GM12865 (cell line): ENCODE data around the gene LRRC8B.
A peak's percentile ranks its signal among the peaks of the same experiment; 100 is the strongest.
"Not testable (repeated sequence)": the region's sequence is repeated elsewhere in the genome, so short reads cannot be mapped to it uniquely, and the experiment has no call there.

Experiments used
- DNase-seq: peaks from one replicate; pipeline ENCODE4 v3.0.0; 2010; ENCODE audit warnings: low read depth
- H3K4me3 ChIP-seq: 2 replicates; pipeline ENCODE4 v1.5.1; 2011; ENCODE audit warnings: mild to moderate bottlenecking, low read depth, low read length, control low read depth
- CTCF ChIP-seq: IDR thresholded peaks from 2 replicates; pipeline ENCODE4 v1.5.1; 2011; ENCODE audit warnings: low read length, control low read depth, low read depth, inconsistent platforms; ENCODE audit not compliant: insufficient read depth; ENCODE audit errors: missing control alignments

The LRRC8B gene

DNA sequence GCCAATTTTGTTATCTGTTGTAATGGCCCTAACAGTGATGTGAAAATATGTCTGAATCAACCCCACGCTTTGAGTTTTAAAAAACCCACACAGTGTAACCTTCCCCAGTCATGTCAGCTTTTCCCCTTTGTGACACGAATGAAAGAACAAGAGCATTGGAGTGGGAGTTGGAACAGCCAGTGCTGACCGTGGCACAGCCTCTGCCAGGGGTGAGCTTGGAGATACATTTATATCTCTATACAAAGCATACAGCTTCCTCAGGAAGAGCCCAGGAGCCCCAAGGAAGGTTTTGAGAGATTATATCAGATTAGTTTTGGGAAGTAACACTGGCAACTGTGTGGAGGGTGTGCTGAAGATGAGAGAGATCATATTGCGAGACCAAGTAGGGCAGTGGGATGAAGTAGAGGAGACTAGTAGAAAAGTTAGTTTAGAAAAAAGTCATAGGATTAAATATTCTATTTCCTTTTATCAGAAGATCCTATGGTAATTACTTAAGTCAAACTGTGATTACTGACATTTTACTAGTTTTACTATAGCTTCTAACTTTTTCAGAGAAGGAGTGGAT is 15.9 kb downstream of the LRRC8B start:
- H3K4me3 ChIP-seq: no peak overlapping the region
- no peak for TF ChIP-seq CTCF
- no peak for DNase-seq

GRCh38 chr1:89542345-89542744 is 17.7 kb downstream of the LRRC8B start:
- no peak for DNase-seq
- no peak overlapping the region for H3K4me3 ChIP-seq
- no peak for TF ChIP-seq CTCF

DNA sequence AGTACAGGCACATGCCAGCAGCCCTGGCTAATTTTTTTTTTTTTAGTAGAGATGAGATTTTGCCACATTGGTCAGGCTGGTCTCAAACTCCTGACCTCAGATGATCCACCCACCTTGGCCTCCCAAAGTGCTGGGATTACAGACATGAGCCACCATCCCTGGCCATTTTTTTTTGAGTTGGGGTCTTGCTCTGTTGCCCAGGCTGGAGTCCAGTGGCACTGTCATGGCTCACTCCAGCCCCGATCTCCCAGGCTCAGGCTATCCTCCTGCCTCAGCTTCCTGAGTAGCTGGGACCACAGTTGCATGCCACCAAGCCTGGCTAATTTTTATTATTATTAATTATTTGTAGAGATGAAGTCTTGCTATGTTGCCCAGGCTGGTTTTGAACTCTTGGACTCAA is 19.0 kb downstream of the LRRC8B start:
- not testable (repeated sequence) for H3K4me3 ChIP-seq, DNase-seq

DNA sequence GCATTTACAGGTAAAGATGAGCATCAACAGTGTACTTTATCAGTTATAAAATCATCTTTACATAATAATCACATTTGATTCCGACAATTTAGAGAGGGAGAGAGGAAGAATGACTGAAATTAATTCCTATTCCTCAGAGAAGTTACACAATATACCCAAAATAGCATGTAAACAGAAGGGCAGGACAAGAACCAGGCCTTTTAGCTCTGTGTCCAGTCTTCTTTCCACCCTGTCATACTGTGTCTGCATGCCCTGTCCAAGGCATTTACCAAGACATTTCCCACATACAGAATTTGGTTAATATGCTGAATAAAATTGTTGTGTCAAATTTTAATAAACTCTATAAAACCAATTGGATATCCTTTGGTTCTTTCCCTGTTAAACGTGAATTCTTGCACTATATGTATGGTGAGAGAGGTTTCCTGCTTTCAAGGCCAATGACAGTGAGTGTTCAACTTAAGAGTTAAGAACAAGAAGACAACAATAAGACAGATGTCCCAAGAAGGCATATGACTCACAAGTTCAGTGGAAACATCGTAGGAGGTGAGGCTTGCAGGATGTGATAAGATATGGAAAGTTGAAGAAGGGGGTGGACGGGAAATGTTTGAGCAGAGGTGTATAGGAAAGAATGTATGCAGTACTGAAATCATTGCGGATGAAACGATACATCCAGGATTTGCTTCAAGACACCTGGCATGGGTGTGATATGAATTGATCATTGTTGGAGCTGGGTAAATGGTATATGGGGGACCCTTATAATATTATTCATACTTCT is 20.8 kb downstream of the LRRC8B start:
- no peak overlapping the region for H3K4me3 ChIP-seq
- TF ChIP-seq CTCF: no peak
- DNase-seq: no peak

DNA sequence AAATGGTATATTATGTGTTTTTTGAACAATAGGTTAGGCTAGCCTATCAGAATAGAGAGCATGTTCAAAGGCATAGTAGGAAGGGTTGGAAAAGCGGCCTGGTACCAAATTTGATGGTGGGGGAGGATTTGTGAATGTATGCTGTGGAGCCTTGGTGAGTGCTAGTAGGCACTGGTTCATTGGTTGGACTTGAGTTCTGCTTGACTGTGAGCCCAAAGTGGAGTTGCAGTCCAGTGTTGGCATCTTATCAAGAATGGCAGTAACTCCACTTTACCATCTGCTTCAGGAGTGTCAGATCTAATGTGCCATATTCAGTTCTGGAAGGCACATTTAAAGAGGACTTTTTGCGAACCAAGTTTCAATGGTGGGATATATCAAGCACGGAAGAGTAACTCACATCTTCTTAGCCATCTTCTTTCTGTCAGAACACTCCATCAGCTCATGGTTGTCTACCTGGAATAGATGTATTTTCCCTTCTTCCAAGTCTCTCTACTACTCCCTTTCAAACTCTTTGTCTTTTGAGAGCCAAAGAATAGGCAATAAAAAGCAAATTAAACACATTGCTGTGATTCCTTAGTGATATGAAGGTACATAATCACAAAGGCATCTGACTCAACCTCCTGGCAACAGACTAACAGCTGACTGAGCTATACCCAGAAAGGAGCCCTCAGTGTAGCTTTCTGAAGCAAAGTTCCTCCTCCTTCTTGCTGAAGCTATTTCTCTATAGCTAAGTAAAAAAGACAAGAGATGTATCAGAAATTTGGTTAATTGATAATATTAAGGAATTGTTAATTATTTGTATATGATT is 21.7 kb downstream of the LRRC8B start:
- no peak for TF ChIP-seq CTCF
- H3K4me3 ChIP-seq: no peak overlapping the region
- DNase-seq: no peak

GRCh38 chr1:89546934-89547562 is 22.4 kb downstream of the LRRC8B start:
- no peak overlapping the region for H3K4me3 ChIP-seq
- no peak for TF ChIP-seq CTCF
- DNase-seq: no peak

DNA sequence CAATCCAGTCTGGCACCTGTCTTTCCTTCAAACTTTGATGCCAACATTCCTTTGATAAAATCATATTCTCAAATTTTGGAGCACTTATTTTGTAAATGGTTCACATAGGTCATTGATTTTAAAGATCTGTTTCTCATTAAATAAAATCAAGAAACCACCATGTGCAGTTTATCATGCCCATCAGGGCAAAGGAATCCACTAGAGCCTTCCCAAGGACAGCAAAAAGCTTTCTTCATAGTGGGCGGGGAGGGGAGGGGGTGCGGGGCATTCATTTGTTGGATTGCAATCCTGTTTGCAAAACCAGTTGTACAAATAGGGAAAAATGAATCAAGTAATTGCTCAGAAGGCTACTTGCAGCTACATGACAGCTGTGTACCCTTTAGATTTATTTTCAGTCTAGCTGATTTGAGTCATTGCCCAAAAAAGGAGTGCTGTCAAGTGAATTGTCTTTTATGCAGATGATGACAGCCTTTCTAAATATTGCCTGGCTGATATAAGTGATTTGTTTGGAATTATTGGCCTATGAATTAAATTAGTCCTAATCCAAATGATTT is 23.0 kb downstream of the LRRC8B start:
- DNase-seq: peak; percentile 19
- no peak for TF ChIP-seq CTCF
- no peak overlapping the region for H3K4me3 ChIP-seq
